Measurements from ENCODE around the gene CMPK2.
"Not testable (repeated sequence)": the region's sequence is repeated elsewhere in the genome, so short reads cannot be mapped to it uniquely, and the experiment has no call there.

Gene CMPK2

GRCh38 chr2:6908291-6908690, 42.6 kb upstream of the CMPK2 start:
- no peak for ATAC-seq (ENCODE audit: insufficient read depth, low read depth)
- peak overlapping the region; percentile 51; the same call in 1 of the 2 replicates for H3K9ac ChIP-seq (ENCODE audit: low read depth, low read length)

GRCh38 chr2:6906165-6906741, 40.5 kb upstream of the CMPK2 start:
- Histone ChIP-seq H4K20me1 (ENCODE audit: insufficient read depth, low read length) (no peaks in the 10 kb centered on the region), H3K27ac (ENCODE audit: low read length) (no peak overlapping the region), H2AFZ (ENCODE audit: low read depth, low read length) (no peak overlapping the region), H3K27me3 (ENCODE audit: insufficient read depth, low read length, poor library complexity) (no peaks in the 10 kb centered on the region), H3K9me3 (ENCODE audit: insufficient read depth, low read length, severe bottlenecking) (no peaks in the 10 kb centered on the region), H3K79me2 (ENCODE audit: insufficient read depth, low read length) (peaks cover 13% of the 10 kb centered on the region), H3K36me3 (ENCODE audit: insufficient read depth, low read length) (peaks cover 17% of the 10 kb centered on the region), H3K4me2 (ENCODE audit: insufficient read depth, low read length) (no peak overlapping the region), H3K4me1 (ENCODE audit: insufficient read depth, low read length) (peaks cover 34% of the 10 kb centered on the region), H3K9ac (ENCODE audit: low read depth, low read length) (no peak overlapping the region), H3K4me3 (ENCODE audit: low read depth in 1 of 2, low read length in 2 of 2) (no peak overlapping the region)
- no peak for ATAC-seq (ENCODE audit: insufficient read depth, low read depth)
- TF ChIP-seq, protein P1, sequence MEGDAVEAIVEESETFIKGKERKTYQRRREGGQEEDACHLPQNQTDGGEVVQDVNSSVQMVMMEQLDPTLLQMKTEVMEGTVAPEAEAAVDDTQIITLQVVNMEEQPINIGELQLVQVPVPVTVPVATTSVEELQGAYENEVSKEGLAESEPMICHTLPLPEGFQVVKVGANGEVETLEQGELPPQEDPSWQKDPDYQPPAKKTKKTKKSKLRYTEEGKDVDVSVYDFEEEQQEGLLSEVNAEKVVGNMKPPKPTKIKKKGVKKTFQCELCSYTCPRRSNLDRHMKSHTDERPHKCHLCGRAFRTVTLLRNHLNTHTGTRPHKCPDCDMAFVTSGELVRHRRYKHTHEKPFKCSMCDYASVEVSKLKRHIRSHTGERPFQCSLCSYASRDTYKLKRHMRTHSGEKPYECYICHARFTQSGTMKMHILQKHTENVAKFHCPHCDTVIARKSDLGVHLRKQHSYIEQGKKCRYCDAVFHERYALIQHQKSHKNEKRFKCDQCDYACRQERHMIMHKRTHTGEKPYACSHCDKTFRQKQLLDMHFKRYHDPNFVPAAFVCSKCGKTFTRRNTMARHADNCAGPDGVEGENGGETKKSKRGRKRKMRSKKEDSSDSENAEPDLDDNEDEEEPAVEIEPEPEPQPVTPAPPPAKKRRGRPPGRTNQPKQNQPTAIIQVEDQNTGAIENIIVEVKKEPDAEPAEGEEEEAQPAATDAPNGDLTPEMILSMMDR (IDR thresholded peaks at IDR 0.05; ENCODE audit: borderline replicate concordance, extremely low read depth, low read length, poor library complexity, severe bottlenecking), result no peak
- no peak for TF ChIP-seq EZH2 (IDR thresholded peaks at IDR 0.05; ENCODE audit: borderline replicate concordance, low read depth, low read length, severe bottlenecking)
- no peak for DNase-seq

More at GRCh38 chr2:6908291-6908690, 42.6 kb upstream of the CMPK2 start:
- Histone ChIP-seq H2AFZ (ENCODE audit: low read depth, low read length) (no peak overlapping the region), H4K20me1 (ENCODE audit: insufficient read depth, low read length) (no peaks in the 10 kb centered on the region), H3K27ac (ENCODE audit: low read length) (peak overlapping the region; percentile 93), H3K9me3 (ENCODE audit: insufficient read depth, low read length, severe bottlenecking) (no peaks in the 10 kb centered on the region), H3K79me2 (ENCODE audit: insufficient read depth, low read length) (peaks cover 29% of the 10 kb centered on the region), H3K4me3 (ENCODE audit: low read depth in 1 of 2, low read length in 2 of 2) (no peak overlapping the region), H3K36me3 (ENCODE audit: insufficient read depth, low read length) (peaks cover 27% of the 10 kb centered on the region), H3K4me1 (ENCODE audit: insufficient read depth, low read length) (peaks cover 55% of the 10 kb centered on the region), H3K4me2 (ENCODE audit: insufficient read depth, low read length) (no peak overlapping the region), H3K27me3 (ENCODE audit: insufficient read depth, low read length, poor library complexity) (no peaks in the 10 kb centered on the region)
- TF ChIP-seq, protein P1 (IDR thresholded peaks at IDR 0.05; ENCODE audit: borderline replicate concordance, extremely low read depth, low read length, poor library complexity, severe bottlenecking), result no peak
- TF ChIP-seq EZH2 (IDR thresholded peaks at IDR 0.05; ENCODE audit: borderline replicate concordance, low read depth, low read length, severe bottlenecking), result no peak
- no peak for DNase-seq

- H3K9me3 ChIP-seq (ENCODE audit: insufficient read depth, low read length, severe bottlenecking), result no peaks in the 10 kb centered on the region
- H3K79me2 ChIP-seq (ENCODE audit: insufficient read depth, low read length), result peaks cover 9% of the 10 kb centered on the region
- H3K4me1 ChIP-seq (ENCODE audit: insufficient read depth, low read length), result peaks cover 28% of the 10 kb centered on the region
- H3K27me3 ChIP-seq (ENCODE audit: insufficient read depth, low read length, poor library complexity), result no peaks in the 10 kb centered on the region
- DNase-seq, result no peak
- no peak for ATAC-seq (ENCODE audit: insufficient read depth, low read depth)
- no peak overlapping the region for H2AFZ ChIP-seq (ENCODE audit: low read depth, low read length)
- H3K4me2 ChIP-seq (ENCODE audit: insufficient read depth, low read length), result no peak overlapping the region
- TF ChIP-seq EZH2 (IDR thresholded peaks at IDR 0.05; ENCODE audit: borderline replicate concordance, low read depth, low read length, severe bottlenecking), result no peak
- TF ChIP-seq, protein P1 (IDR thresholded peaks at IDR 0.05; ENCODE audit: borderline replicate concordance, extremely low read depth, low read length, poor library complexity, severe bottlenecking), result no peak
- H3K27ac ChIP-seq (ENCODE audit: low read length), result no peak overlapping the region
- H3K4me3 ChIP-seq (ENCODE audit: low read depth in 1 of 2, low read length in 2 of 2), result no peak overlapping the region
- H3K9ac ChIP-seq (ENCODE audit: low read depth, low read length), result no peak overlapping the region
- H3K36me3 ChIP-seq (ENCODE audit: insufficient read depth, low read length), result peaks cover 15% of the 10 kb centered on the region
- H4K20me1 ChIP-seq (ENCODE audit: insufficient read depth, low read length), result no peaks in the 10 kb centered on the region
Observed at GRCh38 chr2:6905668-6906067, 40.0 kb upstream of the CMPK2 start.

DNA sequence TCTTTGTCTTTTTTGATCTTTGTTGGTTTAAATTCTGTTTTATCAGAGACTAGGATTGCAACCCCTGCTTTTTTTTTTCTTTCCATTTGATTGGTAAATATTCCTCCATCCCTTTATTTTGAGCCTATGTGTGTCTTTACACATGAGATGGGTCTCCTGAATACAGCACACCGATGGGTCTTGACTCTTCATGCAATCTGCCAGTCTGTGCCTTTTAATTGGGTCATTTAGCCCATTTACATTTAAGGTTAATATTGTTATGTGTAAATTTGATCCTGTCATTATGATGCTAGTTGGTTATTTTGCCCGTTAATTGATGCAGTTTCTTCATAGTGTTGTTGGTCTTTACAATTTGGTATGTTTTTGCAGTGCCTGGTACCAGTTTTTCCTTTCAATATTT, 36.9 kb upstream of the CMPK2 start:
- H2AFZ ChIP-seq (ENCODE audit: low read depth, low read length); H4K20me1 ChIP-seq (ENCODE audit: insufficient read depth, low read length); H3K79me2 ChIP-seq (ENCODE audit: insufficient read depth, low read length); H3K27ac ChIP-seq (ENCODE audit: low read length); H3K9ac ChIP-seq (ENCODE audit: low read depth, low read length); DNase-seq; H3K4me3 ChIP-seq (ENCODE audit: low read depth in 1 of 2, low read length in 2 of 2); H3K27me3 ChIP-seq (ENCODE audit: insufficient read depth, low read length, poor library complexity); H3K9me3 ChIP-seq (ENCODE audit: insufficient read depth, low read length, severe bottlenecking); H3K4me2 ChIP-seq (ENCODE audit: insufficient read depth, low read length); ATAC-seq (ENCODE audit: insufficient read depth, low read depth); H3K4me1 ChIP-seq (ENCODE audit: insufficient read depth, low read length): not testable (repeated sequence)
- H3K36me3 ChIP-seq (ENCODE audit: insufficient read depth, low read length), result peaks cover 12% of the 10 kb centered on the region
